Measurements from ENCODE around the gene EPOP. TPM values are rescaled to one million over a fixed set of nuclear protein-coding genes. Genes with fewer than 3 reads are reported as not detected.
"Not testable (repeated sequence)": the region's sequence is repeated elsewhere in the genome, so short reads cannot be mapped to it uniquely, and the experiment has no call there.

The EPOP gene
- total and polyA plus RNA-seq, 2 experiments from 2014 or later, result 0.37 to 0.93 TPM

DNA sequence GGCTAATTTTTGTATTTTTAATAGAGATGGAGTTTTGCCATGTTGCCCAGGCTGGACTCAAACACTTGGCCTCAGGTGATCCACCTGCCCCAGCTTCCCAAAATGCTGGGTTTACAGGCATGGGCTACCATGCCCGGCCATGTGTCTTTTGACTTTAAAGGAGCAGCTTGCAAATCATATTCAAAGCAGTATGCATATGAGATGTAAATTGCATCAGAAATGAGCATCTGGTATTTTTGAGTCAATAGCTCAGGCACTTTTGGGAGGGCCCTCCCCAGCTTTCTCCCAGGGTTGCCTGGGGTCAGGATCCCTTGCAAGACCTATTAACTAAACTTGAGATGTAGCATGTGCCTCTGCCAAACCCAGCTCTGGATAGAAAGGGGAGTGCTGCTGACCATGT is 21.5 kb downstream of the EPOP start:
- peaks cover 9% of the 10 kb centered on the region for H3K27me3 ChIP-seq
- WGBS (ENCODE audit: low lambda C conversion rate, missing lambda C conversion rate), result 88% methylated on average over 1 of the region's 1 CpG
- no peaks in the 10 kb centered on the region for H4K20me1 ChIP-seq (ENCODE audit: insufficient read depth, poor library complexity, severe bottlenecking)
- DNase-seq (ENCODE audit: low spot score), result no peak
- H3K9me3 ChIP-seq (ENCODE audit: low read depth), result no peaks in the 10 kb centered on the region
- H3K4me3 ChIP-seq, result no peak overlapping the region
- H3K79me2 ChIP-seq, result no peaks in the 10 kb centered on the region
- H3K27ac ChIP-seq, result no peak overlapping the region
- H3K36me3 ChIP-seq (replicated peaks; ENCODE audit: insufficient read depth, low read depth), result no peaks in the 10 kb centered on the region
- TF ChIP-seq EZH2phosphoT487 (IDR thresholded peaks at IDR 0.05; ENCODE audit: low read depth, severe bottlenecking, unreplicated experiment), result no peak
- TF ChIP-seq, protein P1, sequence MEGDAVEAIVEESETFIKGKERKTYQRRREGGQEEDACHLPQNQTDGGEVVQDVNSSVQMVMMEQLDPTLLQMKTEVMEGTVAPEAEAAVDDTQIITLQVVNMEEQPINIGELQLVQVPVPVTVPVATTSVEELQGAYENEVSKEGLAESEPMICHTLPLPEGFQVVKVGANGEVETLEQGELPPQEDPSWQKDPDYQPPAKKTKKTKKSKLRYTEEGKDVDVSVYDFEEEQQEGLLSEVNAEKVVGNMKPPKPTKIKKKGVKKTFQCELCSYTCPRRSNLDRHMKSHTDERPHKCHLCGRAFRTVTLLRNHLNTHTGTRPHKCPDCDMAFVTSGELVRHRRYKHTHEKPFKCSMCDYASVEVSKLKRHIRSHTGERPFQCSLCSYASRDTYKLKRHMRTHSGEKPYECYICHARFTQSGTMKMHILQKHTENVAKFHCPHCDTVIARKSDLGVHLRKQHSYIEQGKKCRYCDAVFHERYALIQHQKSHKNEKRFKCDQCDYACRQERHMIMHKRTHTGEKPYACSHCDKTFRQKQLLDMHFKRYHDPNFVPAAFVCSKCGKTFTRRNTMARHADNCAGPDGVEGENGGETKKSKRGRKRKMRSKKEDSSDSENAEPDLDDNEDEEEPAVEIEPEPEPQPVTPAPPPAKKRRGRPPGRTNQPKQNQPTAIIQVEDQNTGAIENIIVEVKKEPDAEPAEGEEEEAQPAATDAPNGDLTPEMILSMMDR (IDR thresholded peaks at IDR 0.05; ENCODE audit: poor library complexity), result no peak
- no peak for TF ChIP-seq EZH2 (IDR thresholded peaks at IDR 0.05; ENCODE audit: borderline replicate concordance)
- no peaks in the 10 kb centered on the region for H3K9me2 ChIP-seq (replicated peaks; ENCODE audit: insufficient read depth)
- no peaks in the 10 kb centered on the region for H3K4me1 ChIP-seq (ENCODE audit: insufficient read depth)
- no peak overlapping the region for H2AFZ ChIP-seq
- H3K4me2 ChIP-seq, result no peak overlapping the region

DNA sequence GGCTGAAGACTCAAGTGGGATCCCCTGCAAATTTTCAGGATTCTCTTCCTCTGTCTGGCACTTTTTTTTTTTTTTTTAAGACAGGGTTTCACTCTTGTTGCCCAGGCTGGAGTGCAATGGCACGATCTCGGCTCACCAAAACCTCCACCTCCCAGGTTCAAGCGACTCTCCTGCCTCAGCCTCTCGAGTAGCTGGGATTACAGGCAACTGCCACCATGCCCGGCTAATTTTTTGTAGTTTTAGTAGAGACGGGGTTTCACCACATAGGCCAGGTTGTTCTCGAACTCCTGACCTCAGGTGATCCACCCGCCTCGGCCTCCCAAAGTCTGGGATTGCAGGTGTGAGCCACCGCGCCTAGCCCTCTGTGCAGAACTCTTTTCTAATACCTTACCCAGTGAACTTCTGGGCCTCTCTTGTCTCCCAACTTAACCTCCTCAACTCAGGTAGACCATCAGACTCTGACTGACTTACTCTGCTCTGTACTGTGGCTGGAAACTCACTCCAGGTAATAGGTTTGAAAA is 24.0 kb downstream of the EPOP start:
- H3K4me3 ChIP-seq; H3K79me2 ChIP-seq; H3K4me2 ChIP-seq; H3K9me3 ChIP-seq (ENCODE audit: low read depth); H3K36me3 ChIP-seq (replicated peaks; ENCODE audit: insufficient read depth, low read depth); H4K20me1 ChIP-seq (ENCODE audit: insufficient read depth, poor library complexity, severe bottlenecking); H2AFZ ChIP-seq; H3K27ac ChIP-seq; H3K27me3 ChIP-seq; H3K4me1 ChIP-seq (ENCODE audit: insufficient read depth); H3K9me2 ChIP-seq (replicated peaks; ENCODE audit: insufficient read depth); DNase-seq (ENCODE audit: low spot score): not testable (repeated sequence)
- WGBS (ENCODE audit: low lambda C conversion rate, missing lambda C conversion rate), result 90% methylated on average over 11 of the region's 11 CpGs

DNA sequence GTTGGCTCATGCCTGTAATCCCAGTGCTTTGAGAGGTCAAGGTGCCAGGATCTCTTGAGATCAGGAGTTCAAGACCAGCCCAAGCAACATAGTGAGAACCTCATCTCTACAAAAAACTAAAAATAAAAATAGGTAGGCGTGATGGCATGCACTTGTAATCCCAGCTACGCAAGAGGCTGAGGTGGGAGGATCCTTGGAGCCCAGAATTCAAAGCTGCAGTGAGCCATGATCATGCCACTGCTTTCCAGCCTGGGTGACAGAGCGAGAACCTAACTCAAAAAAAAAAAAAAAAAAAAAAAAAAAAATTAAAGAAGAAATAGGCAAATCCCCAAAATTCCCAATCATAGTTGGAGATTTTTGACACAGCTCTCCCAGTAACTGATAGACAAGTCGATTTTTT is 36.8 kb downstream of the EPOP start:
- DNase-seq (ENCODE audit: low spot score), result no peak
- no peaks in the 10 kb centered on the region for H3K79me2 ChIP-seq
- no peak for TF ChIP-seq EZH2phosphoT487 (IDR thresholded peaks at IDR 0.05; ENCODE audit: low read depth, severe bottlenecking, unreplicated experiment)
- no peak overlapping the region for H3K4me3 ChIP-seq
- H3K4me1 ChIP-seq (ENCODE audit: insufficient read depth), result no peaks in the 10 kb centered on the region
- 81% methylated on average over 4 of the region's 4 CpGs for WGBS (ENCODE audit: low lambda C conversion rate, missing lambda C conversion rate)
- H3K4me2 ChIP-seq, result no peak overlapping the region
- H3K27me3 ChIP-seq, result no peaks in the 10 kb centered on the region
- H3K9me3 ChIP-seq (ENCODE audit: low read depth), result no peaks in the 10 kb centered on the region
- H3K9me2 ChIP-seq (replicated peaks; ENCODE audit: insufficient read depth), result no peaks in the 10 kb centered on the region
- no peaks in the 10 kb centered on the region for H4K20me1 ChIP-seq (ENCODE audit: insufficient read depth, poor library complexity, severe bottlenecking)
- H3K27ac ChIP-seq, result no peak overlapping the region
- H2AFZ ChIP-seq, result no peak overlapping the region
- H3K36me3 ChIP-seq (replicated peaks; ENCODE audit: insufficient read depth, low read depth), result no peaks in the 10 kb centered on the region

DNA sequence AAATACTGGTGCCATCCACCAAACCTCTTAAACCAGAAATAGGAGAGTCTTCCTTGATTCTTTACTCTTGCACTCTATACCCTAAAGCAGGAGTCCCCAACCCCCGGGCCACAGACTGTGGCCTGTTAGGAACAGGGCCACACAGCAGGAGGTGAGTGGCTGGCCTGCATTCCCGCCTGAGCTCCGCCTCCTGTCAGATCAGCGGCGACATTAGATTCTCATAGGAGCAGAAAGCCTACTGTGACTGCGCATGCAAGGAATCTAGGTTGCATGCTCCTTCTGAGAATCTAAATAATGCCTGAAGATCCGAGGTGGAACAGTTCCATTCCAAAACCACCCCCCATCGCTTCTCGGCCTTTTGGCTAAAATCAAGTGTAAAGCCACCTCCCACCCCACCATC is 38.7 kb downstream of the EPOP start:
- 44% methylated on average over 9 of the region's 9 CpGs for WGBS (ENCODE audit: low lambda C conversion rate, missing lambda C conversion rate)
- no peak overlapping the region for H2AFZ ChIP-seq

More for the DNA sequence above, 38.7 kb downstream of the EPOP start:
- TF ChIP-seq EZH2 (IDR thresholded peaks at IDR 0.05; ENCODE audit: borderline replicate concordance) (no peak), EZH2phosphoT487 (IDR thresholded peaks at IDR 0.05; ENCODE audit: low read depth, severe bottlenecking, unreplicated experiment) (no peak)
- TF ChIP-seq, protein P1 (IDR thresholded peaks at IDR 0.05; ENCODE audit: poor library complexity), result no peak
- Histone ChIP-seq H3K36me3 (replicated peaks; ENCODE audit: insufficient read depth, low read depth) (no peaks in the 10 kb centered on the region), H3K9me3 (ENCODE audit: low read depth) (no peaks in the 10 kb centered on the region), H3K4me2 (no peak overlapping the region), H3K4me1 (ENCODE audit: insufficient read depth) (no peaks in the 10 kb centered on the region), H3K4me3 (no peak overlapping the region), H4K20me1 (ENCODE audit: insufficient read depth, poor library complexity, severe bottlenecking) (no peaks in the 10 kb centered on the region), H3K27ac (no peak overlapping the region), H3K27me3 (no peaks in the 10 kb centered on the region), H3K79me2 (no peaks in the 10 kb centered on the region), H3K9me2 (replicated peaks; ENCODE audit: insufficient read depth) (no peaks in the 10 kb centered on the region)
- DNase-seq (ENCODE audit: low spot score), result no peak
